LNCAP (cell line): ENCODE measurements around the gene GOLGA7B.

Experiments used
- TF ChIP-seq, protein P1 (sequence below): fragments of 450-650 bp; IDR thresholded peaks from 2 replicates; pipeline ENCODE4 v1.5.1; 2017; ENCODE audit warnings: mild to moderate bottlenecking

Gene GOLGA7B

DNA sequence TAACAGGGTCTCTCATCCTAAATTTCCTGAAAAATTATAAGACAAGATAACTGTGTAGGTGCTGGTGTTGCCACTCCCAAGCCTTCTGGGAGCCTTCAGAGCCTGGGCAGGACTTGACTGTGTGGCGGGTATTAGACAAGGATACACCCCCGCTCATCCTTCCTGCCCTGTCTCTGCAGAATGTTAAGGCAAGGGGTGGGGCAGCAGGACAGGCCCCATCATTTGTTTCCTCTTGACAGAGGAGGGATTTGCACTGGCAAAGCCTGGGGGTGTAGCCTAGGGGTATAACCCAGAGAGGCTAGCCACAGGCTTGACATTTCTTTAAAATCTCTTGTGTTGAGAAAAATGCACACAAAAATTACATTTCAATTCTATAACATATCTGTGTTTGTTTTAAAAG is 63.5 kb downstream of the GOLGA7B start:
- TF ChIP-seq, protein P1, sequence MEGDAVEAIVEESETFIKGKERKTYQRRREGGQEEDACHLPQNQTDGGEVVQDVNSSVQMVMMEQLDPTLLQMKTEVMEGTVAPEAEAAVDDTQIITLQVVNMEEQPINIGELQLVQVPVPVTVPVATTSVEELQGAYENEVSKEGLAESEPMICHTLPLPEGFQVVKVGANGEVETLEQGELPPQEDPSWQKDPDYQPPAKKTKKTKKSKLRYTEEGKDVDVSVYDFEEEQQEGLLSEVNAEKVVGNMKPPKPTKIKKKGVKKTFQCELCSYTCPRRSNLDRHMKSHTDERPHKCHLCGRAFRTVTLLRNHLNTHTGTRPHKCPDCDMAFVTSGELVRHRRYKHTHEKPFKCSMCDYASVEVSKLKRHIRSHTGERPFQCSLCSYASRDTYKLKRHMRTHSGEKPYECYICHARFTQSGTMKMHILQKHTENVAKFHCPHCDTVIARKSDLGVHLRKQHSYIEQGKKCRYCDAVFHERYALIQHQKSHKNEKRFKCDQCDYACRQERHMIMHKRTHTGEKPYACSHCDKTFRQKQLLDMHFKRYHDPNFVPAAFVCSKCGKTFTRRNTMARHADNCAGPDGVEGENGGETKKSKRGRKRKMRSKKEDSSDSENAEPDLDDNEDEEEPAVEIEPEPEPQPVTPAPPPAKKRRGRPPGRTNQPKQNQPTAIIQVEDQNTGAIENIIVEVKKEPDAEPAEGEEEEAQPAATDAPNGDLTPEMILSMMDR, result no peak

DNA sequence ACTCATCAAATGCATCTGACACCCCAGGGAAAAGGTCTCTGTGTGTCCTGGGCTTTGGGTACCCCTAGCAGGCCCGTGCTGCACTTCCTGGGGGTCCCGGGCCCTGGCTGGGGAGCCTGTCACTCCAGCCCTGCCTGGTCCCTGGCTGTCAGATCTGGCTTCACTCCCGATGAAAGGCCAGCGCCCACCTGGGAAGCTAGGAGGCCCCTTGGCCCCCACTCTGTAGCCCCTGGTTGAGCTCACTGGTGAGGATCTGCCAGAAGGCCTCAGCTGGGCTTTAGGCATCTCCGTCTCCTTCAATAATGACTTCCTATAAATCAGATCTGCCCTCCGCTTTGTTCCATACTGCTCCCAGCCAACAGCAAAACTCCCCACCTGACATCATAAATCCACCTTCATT is 64.0 kb downstream of the GOLGA7B start:
- TF ChIP-seq, protein P1, result no peak

DNA sequence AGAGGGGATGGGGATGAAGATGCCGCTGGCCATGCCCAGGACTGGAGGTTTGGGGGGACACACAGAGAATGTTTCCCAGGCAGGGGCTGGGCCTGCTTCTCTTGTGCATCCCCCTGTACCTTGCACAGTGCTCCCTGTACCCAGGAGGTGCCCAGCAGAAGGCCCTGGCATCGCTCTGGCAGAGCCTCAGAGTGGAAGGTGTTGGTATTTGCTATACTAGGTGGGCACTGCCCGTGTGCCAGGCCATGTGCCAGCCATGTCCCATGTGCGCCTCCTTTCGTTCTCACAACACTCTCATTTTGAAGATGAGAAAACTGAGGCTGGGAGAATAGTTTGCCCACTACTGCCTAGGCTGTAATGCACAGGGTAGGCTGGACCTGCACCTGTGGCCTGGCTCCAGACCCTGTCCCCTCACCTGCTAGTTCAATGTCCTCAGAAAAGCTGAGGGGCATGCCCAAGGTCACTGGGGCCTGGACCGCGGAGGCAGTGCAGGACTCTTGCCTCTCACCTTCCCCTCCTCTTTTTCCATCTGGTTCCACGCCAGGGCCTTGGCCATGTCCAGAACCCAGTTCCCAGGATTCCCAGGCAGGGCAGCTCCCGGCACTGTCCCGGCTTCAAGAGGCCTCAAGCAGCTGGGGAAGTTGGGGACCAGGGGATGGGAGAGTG is 64.7 kb downstream of the GOLGA7B start:
- TF ChIP-seq, protein P1, result no peak

DNA sequence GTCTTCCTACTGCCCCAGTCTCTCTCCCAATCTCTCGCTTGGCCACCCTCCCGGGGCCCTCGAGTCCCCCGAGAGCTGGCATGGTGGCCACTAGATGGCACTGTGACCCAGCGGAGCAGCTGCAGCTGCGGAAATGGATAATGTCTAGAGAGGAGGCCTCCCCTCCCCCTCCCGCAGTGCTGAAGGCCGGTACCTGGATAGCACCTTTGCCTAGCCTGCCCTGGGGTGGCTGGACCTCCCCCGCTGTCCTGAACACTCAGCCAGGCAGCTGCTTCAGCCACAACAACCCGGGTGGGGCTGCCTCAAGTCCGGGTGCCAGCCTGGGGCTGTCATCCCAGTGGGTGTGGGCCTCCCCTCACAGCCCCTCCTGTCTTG is 65.2 kb downstream of the GOLGA7B start:
- TF ChIP-seq, protein P1, result peak; percentile 95

DNA sequence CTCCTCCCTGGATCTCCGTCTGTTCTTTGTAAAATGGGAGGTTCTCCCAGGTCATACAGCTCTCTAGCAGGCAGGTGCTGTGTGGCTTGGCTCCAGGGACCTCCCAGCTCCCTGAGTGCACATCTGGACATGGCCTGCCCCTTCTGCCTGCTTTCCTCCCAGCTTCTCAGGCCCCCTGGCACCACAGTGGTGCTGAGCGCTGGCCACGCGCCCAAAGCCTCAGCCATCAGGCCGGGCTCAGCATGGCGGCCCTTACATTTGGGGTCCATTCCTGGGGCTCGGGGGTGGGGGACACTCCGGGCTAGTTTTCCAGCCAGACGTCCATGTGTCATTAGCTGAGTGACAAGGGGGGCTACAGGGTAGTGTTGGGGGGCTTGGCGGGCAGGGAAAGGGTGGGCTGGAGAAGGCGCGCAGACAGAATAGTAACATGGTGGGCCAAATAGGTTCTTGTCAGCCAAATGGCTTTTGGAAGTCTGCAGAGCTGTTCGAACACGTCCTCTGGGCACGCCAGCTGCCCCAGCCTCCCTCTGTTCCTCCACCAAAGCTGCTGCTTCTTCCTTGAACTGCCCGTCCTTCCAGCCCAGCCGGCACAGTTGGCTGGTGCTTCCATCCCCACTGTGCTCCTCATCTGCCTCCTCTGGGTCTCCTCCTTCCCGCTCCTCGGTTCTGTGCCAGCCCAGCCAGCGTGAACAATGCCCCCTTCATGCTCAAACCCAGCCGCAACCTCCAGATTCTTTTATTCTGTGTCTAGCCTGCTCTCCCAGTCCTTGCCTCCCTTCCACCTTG is 65.9 kb downstream of the GOLGA7B start:
- TF ChIP-seq, protein P1, result no peak

DNA sequence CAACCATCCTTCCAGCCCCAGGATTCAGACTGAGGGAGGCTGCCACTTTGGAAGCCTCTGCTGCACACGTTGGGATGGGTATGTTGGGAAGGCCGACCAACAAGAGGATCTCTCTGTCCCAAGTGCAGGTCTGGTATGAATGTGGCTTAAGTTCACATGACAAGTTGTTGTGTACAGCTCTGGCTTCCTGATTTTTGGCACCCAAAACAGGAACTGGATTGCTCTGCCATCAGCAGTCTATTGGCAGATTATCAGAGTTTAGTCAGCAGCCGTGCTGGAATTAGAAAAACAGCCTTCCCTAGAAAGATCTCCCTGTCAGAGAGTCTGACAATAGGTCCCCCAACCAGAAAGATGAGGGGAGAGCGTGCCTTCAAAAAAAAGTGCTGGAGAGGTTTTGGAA is 66.9 kb downstream of the GOLGA7B start:
- TF ChIP-seq, protein P1, result no peak

DNA sequence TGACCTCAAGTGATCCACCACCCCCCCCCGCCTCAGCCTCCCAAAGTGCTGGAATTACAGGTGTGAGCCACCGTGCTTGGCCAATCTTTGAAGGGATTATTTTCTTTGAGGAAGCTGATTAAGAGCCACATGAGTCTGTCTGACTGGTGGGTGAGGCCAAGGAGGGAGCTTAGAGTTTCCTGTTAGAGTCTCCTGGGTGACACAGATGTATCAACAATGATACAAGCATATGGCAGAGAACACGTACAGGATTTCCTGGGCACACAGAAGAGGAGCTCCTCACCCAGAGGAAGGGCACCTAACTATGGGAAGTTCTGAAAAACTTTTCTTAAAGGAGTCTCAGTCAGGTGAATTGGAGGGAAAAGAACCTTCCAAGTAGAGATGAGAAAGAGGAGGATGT is 69.4 kb downstream of the GOLGA7B start:
- TF ChIP-seq, protein P1, result no peak
